ENCODE results near the gene TOR1A.

The TOR1A gene

DNA sequence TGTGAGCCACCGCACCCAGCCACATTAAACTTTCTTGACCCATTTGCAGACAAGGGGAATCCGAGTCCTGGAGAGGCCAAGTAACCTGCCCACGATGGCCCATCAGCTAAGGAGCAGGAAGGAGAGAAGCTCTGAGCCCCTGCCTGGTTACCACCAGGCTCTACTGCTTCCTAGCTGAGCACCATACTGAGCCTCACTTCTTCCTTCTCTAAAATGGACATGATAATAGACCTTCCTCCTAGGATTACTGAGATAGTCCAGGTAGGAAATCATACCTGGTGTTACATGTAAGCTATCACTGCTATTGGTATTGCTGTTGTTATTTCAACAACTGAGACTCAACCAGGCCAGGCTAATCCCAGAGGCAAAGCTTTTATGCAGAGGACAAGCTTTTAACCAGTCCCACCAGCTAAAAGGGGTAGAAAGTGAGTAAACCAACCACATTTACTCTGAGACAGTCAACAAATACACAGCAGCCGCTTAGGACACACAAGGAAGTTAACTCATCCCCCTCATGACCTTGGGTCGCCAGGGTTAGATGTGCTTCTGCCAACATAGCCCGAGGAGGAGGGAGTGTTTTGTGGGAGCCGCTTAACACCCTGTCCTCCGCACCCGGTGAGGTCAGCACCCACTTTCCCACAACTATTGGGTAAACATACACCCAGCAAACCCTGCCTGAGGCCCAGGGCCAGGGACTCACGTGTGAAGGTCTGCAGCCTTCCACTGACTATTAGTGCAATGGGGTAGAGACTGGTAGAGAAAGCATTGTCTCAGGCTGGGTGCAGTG is 50.5 kb downstream of the TOR1A start:
- no peak overlapping the region for H3K18ac ChIP-seq (ENCODE audit: low read length)
- H4K8ac ChIP-seq (ENCODE audit: low read depth, low read length) = no peak overlapping the region
- no peak overlapping the region for H2AK5ac ChIP-seq (ENCODE audit: low read depth, low read length)
- H3K4me2 ChIP-seq (ENCODE audit: insufficient read depth, low read length, poor library complexity, severe bottlenecking) = no peak overlapping the region
- H3K79me1 ChIP-seq (ENCODE audit: low read depth, low read length) = no peaks in the 10 kb centered on the region
- no CpG with 5 or more reads among the region's 10 CpGs for WGBS, 2 donors (ENCODE audit: extremely low coverage in 2 of 2, insufficient read length in 2 of 2, insufficient replicate concordance in 1 of 2)
- H3K4ac ChIP-seq (ENCODE audit: low read length) = no peak overlapping the region
- no peaks in the 10 kb centered on the region for H3K9me3 ChIP-seq (replicated peaks in 1 of 2; ENCODE audit: control insufficient read depth in 2 of 2, insufficient read depth in 1 of 2, low read depth in 1 of 2, low read length in 2 of 2)
- H3K27me3 ChIP-seq (ENCODE audit: control insufficient read depth in 3 of 3, insufficient read depth in 3 of 3, low read depth in 1 of 3, low read length in 3 of 3) = peaks cover 0 to 9% (median 0%) of the 10 kb centered on the region in 3 experiments
- no peak overlapping the region for H3K14ac ChIP-seq (ENCODE audit: low read length)
- H2AFZ ChIP-seq (ENCODE audit: low read length) = no peak overlapping the region
- no peak overlapping the region for H3K4me3 ChIP-seq (ENCODE audit: low read length in 2 of 2)
- no peak overlapping the region for H4K91ac ChIP-seq (ENCODE audit: low read depth, low read length, poor library complexity)
- H3K36me3 ChIP-seq (replicated peaks in 1 of 2; ENCODE audit: control insufficient read depth in 2 of 2, insufficient read depth in 2 of 2, low read length in 2 of 2) = no peaks in the 10 kb centered on the region
- no peak overlapping the region for H3K27ac ChIP-seq (replicated peaks; ENCODE audit: low read length)
- H3K23ac ChIP-seq (ENCODE audit: low read depth, low read length, poor library complexity) = no peak overlapping the region
- DNase-seq (ENCODE audit: low spot score) = no peak
- H3K4me1 ChIP-seq (ENCODE audit: control insufficient read depth in 2 of 2, insufficient read depth in 1 of 2, low read depth in 1 of 2, low read length in 2 of 2) = peaks cover 5 to 7% of the 10 kb centered on the region in 2 donors
- H2BK120ac ChIP-seq (ENCODE audit: low read depth, low read length) = no peak overlapping the region
- no peak overlapping the region for H3K9ac ChIP-seq (ENCODE audit: low read depth, low read length, poor library complexity)
- no peak overlapping the region for H2BK12ac ChIP-seq (ENCODE audit: low read length)
- no peak overlapping the region for H2BK5ac ChIP-seq (ENCODE audit: low read length)
- H2BK15ac ChIP-seq (ENCODE audit: low read length) = no peak overlapping the region

DNA sequence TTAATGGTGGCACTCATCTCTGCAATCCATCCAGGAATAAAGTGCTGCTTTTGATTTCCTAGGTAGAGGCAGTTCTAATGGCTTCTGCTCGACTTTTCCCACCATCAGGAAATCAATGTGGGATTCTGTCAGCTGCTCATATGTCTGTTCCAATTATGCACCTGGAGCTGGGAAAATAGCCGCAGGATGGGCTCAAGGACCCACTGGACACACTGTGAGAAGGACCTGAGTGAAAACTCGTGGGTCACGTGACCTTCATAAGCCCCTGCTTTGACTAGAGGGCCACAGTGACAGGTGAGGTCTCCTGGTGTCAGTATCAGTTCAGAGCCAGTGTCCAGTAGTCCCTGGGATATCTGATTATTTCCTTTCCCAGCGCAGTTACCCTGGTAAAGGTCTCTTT is 53.2 kb downstream of the TOR1A start:
- no CpG with 5 or more reads among the region's 5 CpGs for WGBS, 2 donors (ENCODE audit: extremely low coverage in 2 of 2, insufficient read length in 2 of 2, insufficient replicate concordance in 1 of 2)
- Histone ChIP-seq H3K4me1 (ENCODE audit: control insufficient read depth in 2 of 2, insufficient read depth in 1 of 2, low read depth in 1 of 2, low read length in 2 of 2) (no peaks in the 10 kb centered on the region), H2AFZ (ENCODE audit: low read length) (no peak overlapping the region), H2BK120ac (ENCODE audit: low read depth, low read length) (no peak overlapping the region), H2BK15ac (ENCODE audit: low read length) (no peak overlapping the region), H2BK5ac (ENCODE audit: low read length) (no peak overlapping the region), H3K18ac (ENCODE audit: low read length) (no peak overlapping the region), H4K8ac (ENCODE audit: low read depth, low read length) (no peak overlapping the region), H3K4ac (ENCODE audit: low read length) (no peak overlapping the region), H4K91ac (ENCODE audit: low read depth, low read length, poor library complexity) (no peak overlapping the region), H3K23ac (ENCODE audit: low read depth, low read length, poor library complexity) (no peak overlapping the region), H3K79me1 (ENCODE audit: low read depth, low read length) (no peaks in the 10 kb centered on the region), H3K27ac (replicated peaks; ENCODE audit: low read length) (no peak overlapping the region), H2BK12ac (ENCODE audit: low read length) (no peak overlapping the region), H3K9ac (ENCODE audit: low read depth, low read length, poor library complexity) (no peak overlapping the region), H3K27me3 (ENCODE audit: control insufficient read depth in 3 of 3, insufficient read depth in 3 of 3, low read depth in 1 of 3, low read length in 3 of 3) (peaks cover 0 to 9% (median 0%) of the 10 kb centered on the region in 3 experiments), H3K14ac (ENCODE audit: low read length) (no peak overlapping the region), H3K4me2 (ENCODE audit: insufficient read depth, low read length, poor library complexity, severe bottlenecking) (no peak overlapping the region), H2AK5ac (ENCODE audit: low read depth, low read length) (no peak overlapping the region), H3K9me3 (replicated peaks in 1 of 2; ENCODE audit: control insufficient read depth in 2 of 2, insufficient read depth in 1 of 2, low read depth in 1 of 2, low read length in 2 of 2) (no peaks in the 10 kb centered on the region), H3K36me3 (replicated peaks in 1 of 2; ENCODE audit: control insufficient read depth in 2 of 2, insufficient read depth in 2 of 2, low read length in 2 of 2) (no peaks in the 10 kb centered on the region), H3K4me3 (ENCODE audit: low read length in 2 of 2) (no peak overlapping the region)
- DNase-seq (ENCODE audit: low spot score) = no peak

DNA sequence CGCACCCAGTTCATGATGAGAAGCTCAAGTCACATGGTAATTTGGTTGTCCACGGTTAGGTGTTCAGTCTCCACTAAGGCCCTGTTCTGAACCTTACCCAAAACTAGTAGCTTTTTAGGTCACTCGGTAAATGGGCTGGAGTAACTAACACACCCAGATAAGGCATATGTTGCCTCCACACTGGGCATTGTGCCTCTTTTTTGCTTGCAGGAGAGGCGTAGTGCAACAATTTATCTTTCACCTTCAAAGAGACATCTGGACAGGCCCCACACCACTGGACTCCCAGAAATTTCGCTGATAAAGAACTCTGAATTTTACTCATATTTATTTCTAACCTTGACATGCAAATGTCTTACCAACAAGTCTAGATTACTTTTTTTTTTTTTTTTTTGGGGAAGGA is 54.3 kb downstream of the TOR1A start:
- H3K9me3 ChIP-seq (replicated peaks in 1 of 2; ENCODE audit: control insufficient read depth in 2 of 2, insufficient read depth in 1 of 2, low read depth in 1 of 2, low read length in 2 of 2) = no peaks in the 10 kb centered on the region
- no peak overlapping the region for H3K4me2 ChIP-seq (ENCODE audit: insufficient read depth, low read length, poor library complexity, severe bottlenecking)
- no peak overlapping the region for H3K23ac ChIP-seq (ENCODE audit: low read depth, low read length, poor library complexity)
- H2BK12ac ChIP-seq (ENCODE audit: low read length) = no peak overlapping the region
- no peak overlapping the region for H2AFZ ChIP-seq (ENCODE audit: low read length)
- no peak overlapping the region for H3K9ac ChIP-seq (ENCODE audit: low read depth, low read length, poor library complexity)
- H3K14ac ChIP-seq (ENCODE audit: low read length) = no peak overlapping the region
- no CpG with 5 or more reads among the region's 5 CpGs for WGBS, 2 donors (ENCODE audit: extremely low coverage in 2 of 2, insufficient read length in 2 of 2, insufficient replicate concordance in 1 of 2)
- H4K91ac ChIP-seq (ENCODE audit: low read depth, low read length, poor library complexity) = no peak overlapping the region
- H3K4ac ChIP-seq (ENCODE audit: low read length) = no peak overlapping the region
- no peak overlapping the region for H2AK5ac ChIP-seq (ENCODE audit: low read depth, low read length)
- no peaks in the 10 kb centered on the region for H3K36me3 ChIP-seq (replicated peaks in 1 of 2; ENCODE audit: control insufficient read depth in 2 of 2, insufficient read depth in 2 of 2, low read length in 2 of 2)
- no peak overlapping the region for H2BK5ac ChIP-seq (ENCODE audit: low read length)
- no peak overlapping the region for H4K8ac ChIP-seq (ENCODE audit: low read depth, low read length)
- no peak overlapping the region for H2BK15ac ChIP-seq (ENCODE audit: low read length)
- H3K79me1 ChIP-seq (ENCODE audit: low read depth, low read length) = no peaks in the 10 kb centered on the region
- H3K4me1 ChIP-seq (ENCODE audit: control insufficient read depth in 2 of 2, insufficient read depth in 1 of 2, low read depth in 1 of 2, low read length in 2 of 2) = no peaks in the 10 kb centered on the region
- DNase-seq (ENCODE audit: low spot score) = no peak
- no peak overlapping the region for H3K4me3 ChIP-seq (ENCODE audit: low read length in 2 of 2)
- peaks cover 0 to 9% (median 0%) of the 10 kb centered on the region in 3 experiments for H3K27me3 ChIP-seq (ENCODE audit: control insufficient read depth in 3 of 3, insufficient read depth in 3 of 3, low read depth in 1 of 3, low read length in 3 of 3)
- no peak overlapping the region for H3K27ac ChIP-seq (replicated peaks; ENCODE audit: low read length)
- no peak overlapping the region for H3K18ac ChIP-seq (ENCODE audit: low read length)
- no peak overlapping the region for H2BK120ac ChIP-seq (ENCODE audit: low read depth, low read length)

DNA sequence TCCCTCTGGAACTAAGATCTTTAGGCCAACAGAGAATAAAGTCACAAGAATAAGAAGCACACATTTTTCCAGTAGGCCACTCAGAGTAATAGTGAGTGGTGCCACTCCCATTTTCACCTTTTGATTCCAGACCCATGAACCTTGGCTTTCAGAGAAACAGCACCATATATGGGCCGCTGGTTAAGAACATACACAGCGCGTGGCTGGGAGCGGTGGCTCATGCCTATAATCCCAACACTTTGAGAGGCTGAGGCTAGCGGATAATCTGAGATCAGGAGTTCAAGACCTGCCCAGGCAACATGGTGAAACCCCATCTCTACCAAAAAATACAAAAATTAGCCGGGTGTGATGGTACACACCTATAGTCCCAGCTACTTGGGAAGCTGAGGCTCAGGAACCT is 55.5 kb downstream of the TOR1A start:
- Histone ChIP-seq H3K4me2 (ENCODE audit: insufficient read depth, low read length, poor library complexity, severe bottlenecking) (no peak overlapping the region), H2AFZ (ENCODE audit: low read length) (no peak overlapping the region), H3K36me3 (replicated peaks in 1 of 2; ENCODE audit: control insufficient read depth in 2 of 2, insufficient read depth in 2 of 2, low read length in 2 of 2) (no peaks in the 10 kb centered on the region), H3K27ac (replicated peaks; ENCODE audit: low read length) (no peak overlapping the region), H3K9me3 (replicated peaks in 1 of 2; ENCODE audit: control insufficient read depth in 2 of 2, insufficient read depth in 1 of 2, low read depth in 1 of 2, low read length in 2 of 2) (no peaks in the 10 kb centered on the region), H3K23ac (ENCODE audit: low read depth, low read length, poor library complexity) (no peak overlapping the region), H4K8ac (ENCODE audit: low read depth, low read length) (no peak overlapping the region), H2BK12ac (ENCODE audit: low read length) (no peak overlapping the region), H2BK120ac (ENCODE audit: low read depth, low read length) (no peak overlapping the region), H3K14ac (ENCODE audit: low read length) (no peak overlapping the region), H2AK5ac (ENCODE audit: low read depth, low read length) (no peak overlapping the region), H3K9ac (ENCODE audit: low read depth, low read length, poor library complexity) (no peak overlapping the region), H3K4me1 (ENCODE audit: control insufficient read depth in 2 of 2, insufficient read depth in 1 of 2, low read depth in 1 of 2, low read length in 2 of 2) (no peaks in the 10 kb centered on the region), H3K18ac (ENCODE audit: low read length) (no peak overlapping the region), H4K91ac (ENCODE audit: low read depth, low read length, poor library complexity) (no peak overlapping the region), H2BK15ac (ENCODE audit: low read length) (no peak overlapping the region), H2BK5ac (ENCODE audit: low read length) (no peak overlapping the region), H3K79me1 (ENCODE audit: low read depth, low read length) (no peaks in the 10 kb centered on the region), H3K4me3 (ENCODE audit: low read length in 2 of 2) (no peak overlapping the region), H3K27me3 (ENCODE audit: control insufficient read depth in 3 of 3, insufficient read depth in 3 of 3, low read depth in 1 of 3, low read length in 3 of 3) (peaks cover 0 to 9% (median 0%) of the 10 kb centered on the region in 3 experiments), H3K4ac (ENCODE audit: low read length) (no peak overlapping the region)
- DNase-seq (ENCODE audit: low spot score) = no peak
- WGBS, 2 donors (ENCODE audit: extremely low coverage in 2 of 2, insufficient read length in 2 of 2, insufficient replicate concordance in 1 of 2) = no CpG with 5 or more reads among the region's 6 CpGs

All from neuronal stem cell (in vitro differentiated cells).